CD4-positive, alpha-beta T cell treated with Interleukin-15 for 4 hours (primary cell): ENCODE measurements around the gene SLC25A21.

Experiments
- DNase-seq: peaks from one replicate; pipeline ENCODE4 v3.0.0-alpha.2; 2020; ENCODE audit warnings: low spot score

The SLC25A21 gene

DNA sequence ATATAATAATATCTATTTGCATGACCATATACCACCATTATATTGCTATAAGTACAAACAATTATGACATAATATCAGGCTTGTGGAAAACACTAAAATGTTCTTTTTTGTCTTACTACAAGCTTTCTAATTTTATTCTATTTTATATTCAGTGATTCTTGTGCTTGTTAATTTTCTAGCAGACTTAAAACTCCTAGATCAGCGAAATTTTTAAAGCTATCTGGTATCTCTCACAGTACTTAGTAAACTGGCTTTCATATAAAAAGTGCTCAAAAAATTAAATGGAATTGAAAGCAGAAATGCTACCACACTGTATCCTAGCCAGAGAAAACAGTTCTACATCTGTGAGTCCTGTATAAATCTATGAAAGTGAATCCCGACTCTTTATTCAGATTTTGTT is 405.4 kb downstream of the SLC25A21 start:
- DNase-seq, result no peak

- DNase-seq, result no peak
Measured at GRCh38 chr14:36757734-36758601, 414.4 kb downstream of the SLC25A21 start.

DNA sequence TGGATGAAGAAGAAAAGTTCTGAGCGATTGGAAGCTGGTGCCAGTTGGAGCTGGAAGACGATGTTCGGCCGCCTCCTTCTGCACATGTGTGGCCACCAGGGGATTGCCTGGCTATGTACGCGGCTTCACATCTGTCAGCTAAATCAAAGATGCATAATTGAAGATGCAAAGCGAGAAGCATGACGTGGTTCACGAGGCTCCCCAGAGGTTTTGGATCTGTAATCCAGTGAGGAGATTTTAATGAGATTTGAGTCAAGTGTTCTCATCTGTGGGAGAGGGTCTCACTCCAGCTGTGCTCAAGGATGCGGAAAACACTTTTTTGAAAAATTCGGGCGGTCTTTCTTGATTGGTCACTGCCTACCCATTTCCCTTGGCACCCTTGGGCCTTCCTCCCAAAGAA is 416.2 kb downstream of the SLC25A21 start:
- DNase-seq, result no peak

- no peak for DNase-seq
Measured at GRCh38 chr14:36755756-36756155, 416.6 kb downstream of the SLC25A21 start.

DNA sequence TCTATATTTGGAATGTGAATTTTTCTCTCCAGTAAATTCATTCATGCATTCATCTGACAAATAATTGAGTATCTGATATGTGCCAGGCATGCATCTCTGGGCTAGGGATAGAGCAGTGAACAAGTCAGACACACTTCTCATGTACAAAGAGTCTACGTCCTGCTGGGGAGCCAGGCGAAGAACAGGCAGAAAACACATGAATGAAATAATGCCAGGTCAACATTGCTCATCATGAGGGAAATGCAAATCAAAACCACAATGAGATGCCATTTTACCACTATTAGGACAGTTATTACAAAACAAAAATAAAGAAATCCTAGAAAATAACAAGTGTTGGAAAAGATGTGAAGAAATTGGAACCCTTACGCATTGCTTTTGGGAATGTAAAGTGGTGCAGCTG is 420.5 kb downstream of the SLC25A21 start:
- no peak for DNase-seq

GRCh38 chr14:36751106-36751505 is 421.3 kb downstream of the SLC25A21 start:
- DNase-seq, result no peak

- DNase-seq, result no peak
Measured at GRCh38 chr14:36750244-36750643, 422.2 kb downstream of the SLC25A21 start.

- no peak for DNase-seq
Measured at GRCh38 chr14:36748610-36749213, 423.7 kb downstream of the SLC25A21 start.

DNA sequence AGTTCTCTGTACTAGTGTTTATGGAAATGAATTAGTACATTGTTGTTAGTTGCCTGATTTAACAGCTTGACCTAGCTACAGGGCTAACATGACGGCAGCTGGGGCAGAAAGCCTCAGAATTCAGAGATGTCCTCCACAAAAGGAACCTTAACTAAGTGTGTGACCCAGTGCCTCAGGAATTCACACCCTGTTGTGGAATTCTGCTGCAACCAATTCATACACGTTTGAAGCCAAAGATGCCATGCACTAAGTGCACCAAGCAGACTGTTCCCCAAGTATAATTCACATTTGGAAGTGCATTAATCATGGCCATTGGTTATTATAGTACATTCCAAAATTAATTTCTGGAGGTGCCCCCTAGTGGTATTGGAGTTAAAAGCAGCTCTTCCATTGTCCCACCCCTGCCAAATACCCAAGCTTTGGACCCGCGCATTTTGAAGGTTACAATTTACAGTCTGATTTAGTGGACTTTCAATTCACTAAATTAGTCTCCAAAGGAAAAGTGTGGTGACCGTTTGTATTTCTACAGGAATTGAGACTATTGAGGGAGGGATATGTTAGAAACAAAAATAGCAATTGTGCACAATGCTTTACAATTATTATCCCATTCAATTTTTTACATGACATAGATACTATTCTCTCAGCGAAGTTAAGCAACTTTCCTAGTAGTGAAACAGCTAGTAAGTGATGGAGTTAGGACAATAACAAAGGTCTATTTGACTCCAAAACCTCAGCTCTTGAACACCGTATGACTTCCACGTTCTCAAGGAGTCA is 424.8 kb downstream of the SLC25A21 start:
- DNase-seq, result no peak

- DNase-seq, result no peak
Measured at GRCh38 chr14:36746872-36747271, 425.5 kb downstream of the SLC25A21 start.

DNA sequence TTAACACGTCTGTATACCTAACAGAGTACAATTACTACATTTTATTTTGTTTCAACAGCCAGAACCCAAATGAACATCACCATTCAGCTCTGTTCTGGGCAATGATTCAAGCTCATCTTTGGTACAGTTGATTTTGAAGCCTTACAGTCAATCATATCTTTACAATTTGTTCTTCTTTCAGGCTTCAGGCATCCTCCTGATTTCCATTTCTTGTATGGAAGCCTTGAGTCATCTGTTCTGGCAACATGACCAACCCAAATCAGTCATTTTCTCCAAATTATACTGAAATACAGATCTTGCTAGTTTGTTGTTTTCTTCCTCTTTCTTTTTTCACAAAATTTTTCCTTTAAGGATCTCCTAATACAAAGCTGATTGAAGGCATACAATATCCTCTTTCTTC is 430.5 kb downstream of the SLC25A21 start:
- no peak for DNase-seq

GRCh38 chr14:36738269-36738668 is 434.1 kb downstream of the SLC25A21 start:
- DNase-seq, result no peak

- DNase-seq, result no peak
Measured at GRCh38 chr14:36726128-36726527, 446.3 kb downstream of the SLC25A21 start.

GRCh38 chr14:36724162-36724561 is 448.2 kb downstream of the SLC25A21 start:
- no peak for DNase-seq

GRCh38 chr14:36723530-36723929 is 448.9 kb downstream of the SLC25A21 start:
- DNase-seq, result no peak

GRCh38 chr14:36721877-36722276 is 450.5 kb downstream of the SLC25A21 start:
- DNase-seq, result no peak

DNA sequence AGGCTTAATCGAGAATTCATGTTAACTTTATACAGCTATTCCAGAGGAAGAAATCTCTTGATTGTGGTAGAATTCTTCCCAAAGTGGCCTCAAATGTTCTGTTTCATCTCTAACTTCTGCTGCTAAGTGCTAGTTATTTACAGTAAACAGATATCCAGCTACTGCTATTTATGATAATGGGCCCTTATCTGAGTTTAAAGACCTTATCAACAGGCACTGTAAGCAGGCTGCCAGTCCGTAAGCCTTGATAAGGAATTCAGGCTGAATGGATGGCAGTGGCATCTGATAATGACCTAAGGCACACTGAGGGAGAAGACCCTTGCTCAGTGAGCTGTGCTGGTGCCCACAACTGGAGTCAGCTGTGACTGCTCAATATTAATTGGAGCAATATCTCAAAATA is 451.7 kb downstream of the SLC25A21 start:
- no peak for DNase-seq

GRCh38 chr14:36719823-36720222 is 452.6 kb downstream of the SLC25A21 start:
- no peak for DNase-seq

- DNase-seq, result no peak
Measured at GRCh38 chr14:36718216-36718615, 454.2 kb downstream of the SLC25A21 start.

DNA sequence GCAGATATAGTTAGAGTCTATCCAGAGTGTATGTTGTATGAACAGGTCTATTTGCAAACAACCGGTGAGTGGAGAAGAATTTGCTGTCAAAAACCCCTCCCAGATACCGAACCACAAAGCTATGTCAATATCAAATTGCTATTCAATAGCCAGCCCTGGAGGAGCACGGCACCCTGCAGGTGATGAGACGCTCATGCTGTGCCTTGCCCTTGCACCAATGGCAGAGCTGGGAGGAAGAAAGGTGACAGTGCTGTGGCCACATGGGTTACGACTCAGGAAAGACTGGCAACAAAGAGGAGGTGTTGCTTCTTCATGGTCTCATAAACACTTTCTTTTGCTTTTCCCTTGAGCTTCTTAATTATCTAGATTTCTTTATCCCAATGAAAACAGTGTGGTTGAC is 455.0 kb downstream of the SLC25A21 start:
- no peak for DNase-seq

DNA sequence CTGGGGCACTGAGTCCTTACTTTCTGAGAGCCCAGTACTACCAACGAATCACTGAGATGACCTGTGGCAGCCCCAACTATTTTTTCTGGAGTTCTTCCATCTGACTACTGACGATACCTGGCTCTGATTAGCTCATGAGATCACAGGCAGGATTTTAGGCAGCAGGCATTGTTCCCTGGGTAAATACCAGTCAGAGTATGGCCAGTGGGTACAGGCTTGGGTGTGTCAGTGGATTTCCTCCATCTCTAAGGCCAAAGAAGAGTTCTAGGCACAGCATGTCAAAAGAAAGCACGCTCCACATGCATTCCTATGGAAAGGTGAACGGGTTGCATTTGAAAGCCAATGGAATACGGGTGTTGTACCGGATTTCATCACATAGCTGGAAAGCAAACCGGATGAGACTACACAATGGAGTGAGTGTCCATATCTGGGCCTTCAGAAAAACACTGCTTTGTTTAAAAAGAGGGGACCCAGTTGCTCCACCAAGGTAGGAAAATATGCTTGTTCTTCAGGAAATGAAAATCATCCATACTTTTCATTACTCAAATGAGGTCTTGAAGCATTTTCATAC is 455.7 kb downstream of the SLC25A21 start:
- DNase-seq, result no peak

GRCh38 chr14:36713960-36714703 is 458.3 kb downstream of the SLC25A21 start:
- no peak for DNase-seq
